Measurements from ENCODE around the gene STYK1.

Gene STYK1

GRCh38 chr12:10716277-10716676, 42.4 kb upstream of the STYK1 start:
- Histone ChIP-seq H3K36me3 (ENCODE audit: control insufficient read depth, insufficient read depth, low read length) (peaks cover 5% of the 10 kb centered on the region; the same call in 1 of the 2 replicates), H3K27ac (ENCODE audit: low read length) (no peak overlapping the region), H3K4me3 (ENCODE audit: low read length) (no peak overlapping the region), H3K27me3 (ENCODE audit: control insufficient read depth, insufficient read depth, low read length) (no peaks in the 10 kb centered on the region), H3K9me3 (ENCODE audit: control insufficient read depth, insufficient read depth, low read length) (no peaks in the 10 kb centered on the region), H3K4me1 (ENCODE audit: control insufficient read depth, insufficient read depth, low read length) (peaks cover 4% of the 10 kb centered on the region; the same call in 1 of the 2 replicates)
- WGBS (ENCODE audit: insufficient coverage, insufficient read length) = no CpG with 5 or more reads among the region's 4 CpGs
- DNase-seq (ENCODE audit: low read depth, low spot score) = no peak

- H3K27ac ChIP-seq (ENCODE audit: low read length) = no peak overlapping the region
- no peak overlapping the region for H3K4me3 ChIP-seq (ENCODE audit: low read length)
- H3K36me3 ChIP-seq (ENCODE audit: control insufficient read depth, insufficient read depth, low read length) = peaks cover 5% of the 10 kb centered on the region; the same call in 1 of the 2 replicates
- 100% methylated on average over 1 of the region's 6 CpGs for WGBS (ENCODE audit: insufficient coverage, insufficient read length)
- no peaks in the 10 kb centered on the region for H3K27me3 ChIP-seq (ENCODE audit: control insufficient read depth, insufficient read depth, low read length)
- DNase-seq (ENCODE audit: low read depth, low spot score) = no peak
- 0 out of 2 replicates have a peak, but pooled peaks cover 2% of the 10 kb centered on the region for H3K4me1 ChIP-seq (ENCODE audit: control insufficient read depth, insufficient read depth, low read length)
- H3K9me3 ChIP-seq (ENCODE audit: control insufficient read depth, insufficient read depth, low read length) = no peaks in the 10 kb centered on the region
These were observed 41.6 kb upstream of the STYK1 start for GRCh38 chr12:10715491-10715890.

- Histone ChIP-seq H3K36me3 (ENCODE audit: control insufficient read depth, insufficient read depth, low read length) (peaks cover 15% of the 10 kb centered on the region; the same call in 1 of the 2 replicates), H3K27me3 (ENCODE audit: control insufficient read depth, insufficient read depth, low read length) (no peaks in the 10 kb centered on the region), H3K9me3 (ENCODE audit: control insufficient read depth, insufficient read depth, low read length) (no peaks in the 10 kb centered on the region), H3K27ac (ENCODE audit: low read length) (no peak overlapping the region), H3K4me1 (ENCODE audit: control insufficient read depth, insufficient read depth, low read length) (no peaks in the 10 kb centered on the region), H3K4me3 (ENCODE audit: low read length) (no peak overlapping the region)
- no CpG with 5 or more reads among the region's 16 CpGs for WGBS (ENCODE audit: insufficient coverage, insufficient read length)
- DNase-seq (ENCODE audit: low read depth, low spot score) = no peak
These were observed 36.0 kb upstream of the STYK1 start for GRCh38 chr12:10709808-10710207.

- peaks cover 16% of the 10 kb centered on the region; the same call in 1 of the 2 replicates for H3K36me3 ChIP-seq (ENCODE audit: control insufficient read depth, insufficient read depth, low read length)
- WGBS (ENCODE audit: insufficient coverage, insufficient read length) = no CpG with 5 or more reads among the region's 4 CpGs
- DNase-seq (ENCODE audit: low read depth, low spot score) = no peak
- H3K9me3 ChIP-seq (ENCODE audit: control insufficient read depth, insufficient read depth, low read length) = no peaks in the 10 kb centered on the region
- no peak overlapping the region for H3K4me3 ChIP-seq (ENCODE audit: low read length)
- no peaks in the 10 kb centered on the region for H3K27me3 ChIP-seq (ENCODE audit: control insufficient read depth, insufficient read depth, low read length)
- no peak overlapping the region for H3K27ac ChIP-seq (ENCODE audit: low read length)
- H3K4me1 ChIP-seq (ENCODE audit: control insufficient read depth, insufficient read depth, low read length) = no peaks in the 10 kb centered on the region
These were observed 35.0 kb upstream of the STYK1 start for GRCh38 chr12:10708862-10709261.

- no peak for DNase-seq (ENCODE audit: low read depth, low spot score)
- Histone ChIP-seq H3K4me3 (ENCODE audit: low read length) (no peak overlapping the region), H3K4me1 (ENCODE audit: control insufficient read depth, insufficient read depth, low read length) (no peaks in the 10 kb centered on the region), H3K9me3 (ENCODE audit: control insufficient read depth, insufficient read depth, low read length) (no peaks in the 10 kb centered on the region), H3K27ac (ENCODE audit: low read length) (no peak overlapping the region), H3K36me3 (ENCODE audit: control insufficient read depth, insufficient read depth, low read length) (peaks cover 21% of the 10 kb centered on the region; the same call in 1 of the 2 replicates), H3K27me3 (ENCODE audit: control insufficient read depth, insufficient read depth, low read length) (no peaks in the 10 kb centered on the region)
- no CpG with 5 or more reads among the region's 2 CpGs for WGBS (ENCODE audit: insufficient coverage, insufficient read length)
These were observed 31.8 kb upstream of the STYK1 start for GRCh38 chr12:10705655-10706054.

GRCh38 chr12:10701843-10702242, 28.0 kb upstream of the STYK1 start:
- no peak for DNase-seq (ENCODE audit: low read depth, low spot score)
- WGBS (ENCODE audit: insufficient coverage, insufficient read length) = no CpG with 5 or more reads among the region's 14 CpGs
- Histone ChIP-seq H3K4me1 (ENCODE audit: control insufficient read depth, insufficient read depth, low read length) (no peaks in the 10 kb centered on the region), H3K27ac (ENCODE audit: low read length) (no peak overlapping the region), H3K4me3 (ENCODE audit: low read length) (no peak overlapping the region), H3K27me3 (ENCODE audit: control insufficient read depth, insufficient read depth, low read length) (no peaks in the 10 kb centered on the region), H3K9me3 (ENCODE audit: control insufficient read depth, insufficient read depth, low read length) (no peaks in the 10 kb centered on the region), H3K36me3 (ENCODE audit: control insufficient read depth, insufficient read depth, low read length) (peaks cover 17% of the 10 kb centered on the region; the same call in 1 of the 2 replicates)

GRCh38 chr12:10701131-10701681, 27.4 kb upstream of the STYK1 start:
- Histone ChIP-seq H3K9me3 (ENCODE audit: control insufficient read depth, insufficient read depth, low read length) (no peaks in the 10 kb centered on the region), H3K36me3 (ENCODE audit: control insufficient read depth, insufficient read depth, low read length) (peaks cover 17% of the 10 kb centered on the region; the same call in 1 of the 2 replicates), H3K4me1 (ENCODE audit: control insufficient read depth, insufficient read depth, low read length) (no peaks in the 10 kb centered on the region), H3K27me3 (ENCODE audit: control insufficient read depth, insufficient read depth, low read length) (no peaks in the 10 kb centered on the region), H3K4me3 (ENCODE audit: low read length) (no peak overlapping the region), H3K27ac (ENCODE audit: low read length) (no peak overlapping the region)
- no peak for DNase-seq (ENCODE audit: low read depth, low spot score)
- 100% methylated on average over 2 of the region's 3 CpGs for WGBS (ENCODE audit: insufficient coverage, insufficient read length)

GRCh38 chr12:10700581-10700980, 26.7 kb upstream of the STYK1 start:
- Histone ChIP-seq H3K9me3 (ENCODE audit: control insufficient read depth, insufficient read depth, low read length) (no peaks in the 10 kb centered on the region), H3K36me3 (ENCODE audit: control insufficient read depth, insufficient read depth, low read length) (peaks cover 13% of the 10 kb centered on the region; the same call in 1 of the 2 replicates)

GRCh38 chr12:10697862-10698261, 24.0 kb upstream of the STYK1 start:
- WGBS (ENCODE audit: insufficient coverage, insufficient read length) = no CpG with 5 or more reads among the region's 1 CpG
- Histone ChIP-seq H3K27me3 (ENCODE audit: control insufficient read depth, insufficient read depth, low read length) (no peaks in the 10 kb centered on the region), H3K9me3 (ENCODE audit: control insufficient read depth, insufficient read depth, low read length) (no peaks in the 10 kb centered on the region), H3K4me1 (ENCODE audit: control insufficient read depth, insufficient read depth, low read length) (no peaks in the 10 kb centered on the region), H3K4me3 (ENCODE audit: low read length) (no peak overlapping the region), H3K27ac (ENCODE audit: low read length) (no peak overlapping the region), H3K36me3 (ENCODE audit: control insufficient read depth, insufficient read depth, low read length) (peaks cover 10% of the 10 kb centered on the region; the same call in 1 of the 2 replicates)
- DNase-seq (ENCODE audit: low read depth, low spot score) = no peak

More at GRCh38 chr12:10700581-10700980, 26.7 kb upstream of the STYK1 start:
- DNase-seq (ENCODE audit: low read depth, low spot score) = no peak
- WGBS (ENCODE audit: insufficient coverage, insufficient read length) = no CpG with 5 or more reads among the region's 3 CpGs
- Histone ChIP-seq H3K4me3 (ENCODE audit: low read length) (no peak overlapping the region), H3K4me1 (ENCODE audit: control insufficient read depth, insufficient read depth, low read length) (no peaks in the 10 kb centered on the region), H3K27me3 (ENCODE audit: control insufficient read depth, insufficient read depth, low read length) (no peaks in the 10 kb centered on the region), H3K27ac (ENCODE audit: low read length) (no peak overlapping the region)

- peaks cover 10% of the 10 kb centered on the region; the same call in 1 of the 2 replicates for H3K36me3 ChIP-seq (ENCODE audit: control insufficient read depth, insufficient read depth, low read length)
- no peaks in the 10 kb centered on the region for H3K4me1 ChIP-seq (ENCODE audit: control insufficient read depth, insufficient read depth, low read length)
- no peaks in the 10 kb centered on the region for H3K9me3 ChIP-seq (ENCODE audit: control insufficient read depth, insufficient read depth, low read length)
- no peaks in the 10 kb centered on the region for H3K27me3 ChIP-seq (ENCODE audit: control insufficient read depth, insufficient read depth, low read length)
- H3K27ac ChIP-seq (ENCODE audit: low read length) = no peak overlapping the region
- DNase-seq (ENCODE audit: low read depth, low spot score) = no peak
- no peak overlapping the region for H3K4me3 ChIP-seq (ENCODE audit: low read length)
- no CpG with 5 or more reads among the region's 2 CpGs for WGBS (ENCODE audit: insufficient coverage, insufficient read length)
These were observed 23.3 kb upstream of the STYK1 start for GRCh38 chr12:10697156-10697555.

GRCh38 chr12:10690906-10691305, 17.1 kb upstream of the STYK1 start:
- H3K27me3 ChIP-seq (ENCODE audit: control insufficient read depth, insufficient read depth, low read length) = no peaks in the 10 kb centered on the region
- WGBS (ENCODE audit: insufficient coverage, insufficient read length) = 100% methylated on average over 1 of the region's 2 CpGs

More at GRCh38 chr12:10690906-10691305, 17.1 kb upstream of the STYK1 start:
- H3K4me1 ChIP-seq (ENCODE audit: control insufficient read depth, insufficient read depth, low read length) = no peaks in the 10 kb centered on the region
- DNase-seq (ENCODE audit: low read depth, low spot score) = no peak
- no peak overlapping the region for H3K4me3 ChIP-seq (ENCODE audit: low read length)
- no peaks in the 10 kb centered on the region for H3K9me3 ChIP-seq (ENCODE audit: control insufficient read depth, insufficient read depth, low read length)
- H3K36me3 ChIP-seq (ENCODE audit: control insufficient read depth, insufficient read depth, low read length) = no peaks in the 10 kb centered on the region
- no peak overlapping the region for H3K27ac ChIP-seq (ENCODE audit: low read length)

All from iPS DF 6.9 (cell line).